GM21528 (cell line): ENCODE data around the gene HEG1.

ENCODE experiments used
- ATAC-seq: cut with Tn5 transposase; IDR thresholded peaks from one replicate; pipeline ENCODE4 v1.9.1; 2021; ENCODE audit warnings: mild to moderate bottlenecking, moderate library complexity; ENCODE audit not compliant: unreplicated experiment, low FRiP score

The HEG1 gene

DNA sequence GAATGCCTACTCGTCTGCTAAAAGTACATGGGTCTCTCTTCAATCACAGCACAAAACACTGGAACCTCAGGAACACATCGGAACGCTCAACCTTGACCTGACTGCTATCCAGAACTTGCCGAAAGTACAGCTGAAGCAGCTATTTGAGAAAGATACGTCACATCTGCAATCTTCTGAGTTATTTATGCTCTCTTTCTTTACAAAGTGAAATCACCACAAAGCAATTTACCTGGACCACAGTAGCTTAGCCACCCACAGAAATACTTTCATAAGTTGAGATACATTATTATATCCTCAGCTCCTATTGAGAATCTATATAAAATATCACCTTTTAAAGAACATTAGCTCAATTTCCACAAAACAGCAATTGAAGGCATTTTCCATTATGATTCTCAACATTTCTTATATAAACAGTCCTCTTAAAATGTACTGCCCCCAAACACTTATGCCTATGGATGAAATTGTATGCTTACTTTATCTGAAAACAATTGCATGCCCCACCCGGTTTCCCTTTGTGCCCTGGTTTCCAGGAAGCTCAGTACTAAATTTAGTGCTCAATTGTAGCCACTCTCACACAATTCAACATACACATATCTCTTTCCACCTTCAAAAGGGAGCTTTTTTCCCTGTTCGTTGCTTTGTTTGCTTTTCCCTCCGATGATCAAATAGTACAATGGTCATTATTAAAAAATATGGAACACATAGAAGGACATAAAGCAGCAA lies 31.8 kb downstream of the HEG1 start:
- no peak for ATAC-seq

DNA sequence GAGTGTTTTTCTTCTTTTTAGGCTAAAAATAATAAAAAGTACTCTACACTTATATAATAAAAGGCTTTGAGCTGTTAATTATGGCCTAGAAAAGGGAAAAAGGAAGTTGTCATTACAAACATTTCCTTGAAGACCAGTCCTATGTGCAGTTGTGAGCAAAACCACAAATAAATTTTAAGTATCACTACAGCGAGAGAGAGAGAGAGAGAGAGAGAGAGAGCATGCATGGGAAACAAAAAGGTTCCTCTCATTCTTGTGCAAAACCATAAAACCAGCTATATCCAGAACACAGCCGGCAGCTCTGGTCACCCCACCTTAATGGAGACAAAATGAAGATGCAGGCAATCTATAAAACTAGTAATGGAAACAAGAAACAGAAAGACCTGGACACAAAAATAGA lies 33.6 kb downstream of the HEG1 start:
- no peak for ATAC-seq

DNA sequence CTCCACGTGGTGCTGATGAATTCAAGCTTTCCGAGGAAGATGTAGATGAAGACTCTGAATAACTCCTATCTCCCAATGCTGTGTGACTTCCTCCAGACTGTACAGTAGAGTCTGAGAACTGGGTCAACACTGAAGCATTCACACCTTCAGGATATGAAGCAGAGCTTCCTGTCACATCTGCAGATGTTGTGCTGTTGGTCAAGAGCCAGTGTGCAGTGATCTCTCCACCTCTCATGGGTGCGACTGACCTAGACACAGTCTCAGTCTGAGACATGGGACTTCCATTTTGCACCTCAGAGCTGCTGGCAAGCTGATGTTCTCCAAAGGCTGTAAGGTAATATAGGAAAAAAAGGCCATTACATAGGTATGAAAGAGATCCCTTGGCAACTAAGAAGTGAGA lies 36.5 kb downstream of the HEG1 start:
- ATAC-seq: no peak

DNA sequence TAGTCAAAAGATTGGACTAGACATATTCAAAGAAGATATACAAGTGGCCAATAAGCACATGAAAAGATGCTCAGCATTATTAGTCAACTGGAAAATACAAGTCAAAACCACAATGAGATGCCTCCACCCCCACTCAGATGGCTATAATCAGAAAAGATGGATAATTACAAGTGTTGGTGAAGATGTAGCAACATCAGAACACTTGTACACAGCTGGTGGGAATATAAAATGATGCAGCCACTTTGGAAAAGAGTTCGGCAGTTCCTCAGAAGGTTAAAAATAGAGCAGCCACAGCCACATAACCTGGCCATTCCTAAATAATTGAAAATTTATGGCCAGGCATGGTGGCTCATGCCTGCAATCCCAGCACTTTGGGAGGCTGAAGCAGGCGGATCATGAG lies 38.4 kb downstream of the HEG1 start:
- no peak for ATAC-seq

DNA sequence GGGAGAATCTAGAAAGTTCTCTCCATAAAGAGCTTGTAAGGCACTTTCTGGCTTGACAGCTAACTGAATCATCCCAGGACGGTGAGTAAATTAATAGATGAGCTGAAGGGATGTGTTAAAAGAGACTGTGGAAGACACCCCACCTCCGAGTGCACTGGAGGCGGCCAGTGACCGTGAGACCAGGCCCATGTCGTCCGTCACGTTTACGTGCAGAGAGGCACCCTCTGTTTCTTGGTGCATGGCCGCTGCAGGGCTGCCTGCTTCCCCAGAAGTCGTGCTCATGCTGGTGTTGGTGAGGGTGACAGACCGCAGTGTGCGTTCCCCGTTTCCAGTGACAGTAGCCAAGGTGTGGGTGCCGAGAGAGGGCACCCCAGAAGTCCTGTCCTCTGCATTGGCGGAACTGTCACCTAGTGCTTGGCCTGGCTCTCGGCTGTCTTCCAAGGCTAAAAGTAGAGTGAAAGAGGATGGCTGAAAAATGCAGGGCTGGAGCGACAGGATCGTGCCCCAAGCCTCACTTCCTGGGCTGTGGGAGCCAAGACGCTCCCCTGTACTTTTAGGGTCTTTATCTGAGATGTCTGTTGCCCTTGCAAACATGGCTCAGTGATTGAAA lies 41.1 kb downstream of the HEG1 start:
- ATAC-seq: no peak

DNA sequence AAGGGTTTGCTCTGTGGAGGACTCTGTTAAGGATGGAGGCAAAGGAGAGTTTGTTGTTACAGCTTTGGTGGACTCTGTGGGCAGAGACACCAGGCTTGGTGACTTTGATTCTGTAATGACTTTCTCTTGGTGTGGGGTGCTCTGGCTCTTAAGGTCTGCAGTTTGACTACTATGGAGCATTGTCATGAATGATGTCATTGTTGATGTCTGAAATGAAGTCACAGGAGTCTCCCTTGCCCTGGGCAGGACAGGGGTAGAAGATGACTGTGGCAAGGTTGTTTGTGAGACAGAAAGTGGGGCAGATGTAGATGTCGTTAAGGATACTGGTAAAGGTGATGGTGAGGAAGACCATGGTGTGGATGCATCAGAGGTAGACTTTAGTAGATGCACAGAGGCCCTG lies 42.7 kb downstream of the HEG1 start:
- ATAC-seq: no peak

DNA sequence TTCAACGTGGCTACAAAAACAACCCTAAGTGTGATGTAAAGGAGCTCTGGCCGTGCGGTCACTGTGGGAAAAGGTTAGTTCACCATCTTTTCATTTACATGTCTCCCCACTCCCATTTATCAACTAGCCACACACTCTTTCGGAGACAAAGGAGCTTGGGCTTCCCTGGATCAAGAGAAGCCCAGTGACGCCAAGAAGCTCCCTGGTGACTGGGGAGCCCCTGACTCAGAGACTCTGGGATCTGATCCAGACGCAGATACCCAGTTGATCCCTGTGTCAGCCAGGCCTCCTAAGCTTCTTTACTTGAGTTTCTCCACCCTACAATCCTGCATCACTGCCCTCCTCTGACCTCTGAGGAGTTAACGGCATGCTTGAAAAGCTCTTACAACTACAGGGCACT lies 43.9 kb downstream of the HEG1 start:
- ATAC-seq: no peak

DNA sequence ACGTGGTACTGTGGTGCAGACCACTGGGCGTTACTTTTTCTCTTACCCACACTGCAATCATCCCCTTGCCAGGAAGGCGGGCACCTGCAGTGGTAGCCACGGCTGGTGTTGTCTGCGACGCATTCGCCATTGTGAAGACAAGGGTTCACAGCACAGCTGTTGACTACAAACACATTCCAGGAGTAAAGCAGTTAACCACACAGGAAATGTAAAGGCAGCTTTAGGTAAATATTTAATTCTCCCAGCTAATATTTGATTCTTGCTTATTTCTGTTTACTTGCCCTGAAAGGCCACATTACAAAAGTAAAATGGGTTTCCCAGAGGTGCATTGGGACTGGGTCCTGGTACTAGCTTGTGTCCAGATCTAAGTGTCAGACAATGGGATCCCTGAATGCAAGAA lies 45.4 kb downstream of the HEG1 start:
- no peak for ATAC-seq

DNA sequence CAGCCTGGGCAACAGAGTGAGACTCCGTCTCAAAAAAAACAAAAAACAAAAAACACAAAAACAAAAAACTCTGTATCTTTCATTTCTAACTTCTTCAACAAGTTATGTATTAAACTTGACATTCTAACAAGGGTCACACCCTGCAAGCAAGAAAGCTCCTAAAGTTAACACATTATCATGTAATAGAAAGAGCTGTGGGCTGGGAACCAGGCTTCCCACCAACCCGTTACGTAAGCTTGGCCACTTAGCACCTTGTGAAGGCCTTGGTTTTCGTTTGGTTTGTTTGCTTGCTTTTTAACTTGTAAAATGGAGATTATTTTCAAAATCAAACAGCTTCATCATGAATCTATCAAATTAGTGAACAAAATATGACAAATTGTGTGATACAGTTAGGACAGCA lies 47.0 kb downstream of the HEG1 start:
- no peak for ATAC-seq

DNA sequence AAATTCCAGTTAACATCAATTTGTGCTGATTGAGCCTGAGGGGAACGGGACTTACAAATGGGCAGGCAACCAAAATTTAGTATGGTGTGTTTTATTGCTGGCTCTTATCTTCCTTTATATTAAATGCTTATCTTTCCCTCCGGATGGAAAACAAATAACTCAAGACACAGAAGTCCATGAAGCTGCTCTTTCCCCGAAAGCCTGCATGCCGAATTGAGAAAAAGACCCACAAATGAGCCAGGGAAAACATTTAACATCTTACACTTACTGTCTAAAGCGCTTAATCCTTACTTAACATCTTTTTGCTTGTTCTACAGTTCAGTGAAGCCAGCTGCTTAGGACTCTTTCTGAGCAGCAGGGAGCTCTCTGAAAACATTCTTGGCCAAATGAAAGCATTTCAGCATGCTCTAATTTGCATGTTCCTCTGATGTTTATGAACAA lies 49.5 kb downstream of the HEG1 start:
- no peak for ATAC-seq

DNA sequence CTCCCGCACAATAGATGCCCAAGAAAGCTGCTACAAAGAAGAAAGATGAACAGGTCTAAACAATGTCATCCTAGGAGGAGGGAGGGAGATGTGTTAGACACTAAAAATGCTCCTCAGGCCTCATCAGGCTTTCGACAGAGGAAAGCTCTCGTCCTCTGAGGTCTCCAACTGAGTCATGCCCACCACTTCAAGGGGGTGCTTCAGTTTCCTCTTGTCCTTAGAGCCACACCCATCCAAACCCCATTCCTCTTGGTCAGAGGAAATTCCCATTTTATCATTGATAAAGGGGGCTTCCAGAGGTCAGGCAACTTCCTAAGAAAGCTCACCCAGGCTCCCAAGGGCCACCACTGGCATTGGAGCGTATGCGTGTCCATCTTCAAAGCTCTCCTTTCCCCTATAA lies 50.1 kb downstream of the HEG1 start:
- ATAC-seq: no peak

DNA sequence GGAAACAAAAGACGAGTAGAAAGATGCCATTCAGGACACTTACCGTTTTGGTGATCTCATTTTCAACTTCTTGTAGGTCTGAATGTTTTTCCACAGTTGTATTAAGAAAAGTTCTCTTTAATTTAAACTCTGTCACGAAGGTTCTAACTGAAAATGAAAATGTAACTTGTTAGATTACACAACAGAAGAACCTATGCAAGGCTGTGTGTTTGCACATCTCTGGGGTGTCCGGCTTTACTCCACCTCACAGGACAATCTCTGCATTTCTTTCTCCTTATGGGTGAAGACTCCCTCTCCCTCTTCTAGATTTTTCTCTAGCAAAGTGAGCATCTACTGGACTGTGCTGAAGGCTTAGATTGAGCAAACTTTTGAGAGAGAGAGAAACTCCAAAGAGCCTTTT lies 50.6 kb downstream of the HEG1 start:
- no peak for ATAC-seq

DNA sequence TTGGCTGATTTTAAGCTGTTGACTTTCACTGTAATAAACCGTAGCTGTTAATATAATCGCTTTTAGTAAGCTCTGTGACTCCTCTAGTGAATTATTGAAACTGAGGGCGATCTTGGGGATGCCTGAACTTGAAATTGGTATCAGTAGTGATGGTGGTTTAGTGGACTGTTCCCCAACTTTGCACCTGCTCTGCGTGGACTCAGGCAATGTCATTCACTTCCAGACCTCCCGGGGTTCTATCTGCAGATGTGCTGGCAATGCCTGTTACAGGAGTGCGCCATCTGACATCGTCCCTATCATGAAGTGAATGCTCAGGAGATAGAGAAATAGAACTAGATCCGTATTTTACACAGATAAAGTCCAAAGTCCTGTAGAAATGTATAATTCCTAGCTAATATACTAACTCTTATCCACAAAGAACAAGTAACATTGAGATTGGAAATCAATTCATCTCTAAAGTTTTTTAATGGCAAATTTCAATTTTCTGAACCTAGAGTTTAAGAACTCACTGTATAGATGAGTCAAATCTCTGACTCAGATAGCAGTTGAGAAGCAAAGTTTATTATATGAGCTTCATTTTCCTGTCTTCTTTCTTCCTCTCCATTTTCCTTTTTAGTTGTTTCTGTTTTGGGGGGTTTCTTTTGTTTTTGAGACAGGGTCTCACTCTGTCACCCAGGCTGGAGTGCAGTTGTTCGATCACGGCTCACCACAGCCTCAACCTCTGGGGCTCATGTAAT lies 51.8 kb downstream of the HEG1 start:
- no peak for ATAC-seq

DNA sequence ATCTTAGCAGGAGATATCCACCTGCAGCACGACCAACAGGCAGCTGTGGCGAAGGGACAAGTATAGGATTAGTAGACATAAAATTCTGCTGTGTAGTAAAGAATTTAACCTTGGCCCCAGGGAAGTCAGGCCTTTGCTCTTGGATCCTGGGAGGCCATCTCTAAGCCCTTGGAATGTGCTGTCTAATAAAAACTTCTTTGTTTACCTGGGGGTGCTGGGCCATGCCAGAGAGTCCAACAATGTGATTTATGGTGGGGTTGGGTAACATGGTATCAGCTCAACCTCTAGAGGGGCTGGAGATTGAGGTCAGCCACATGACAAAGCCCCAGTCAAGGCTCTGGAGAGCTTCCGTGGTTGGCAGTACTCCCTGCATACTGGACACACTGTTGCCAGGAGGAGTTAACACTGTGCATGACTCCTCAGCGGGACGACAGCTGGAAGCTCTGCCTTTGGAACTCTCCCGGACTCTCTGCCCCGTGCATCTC lies 52.4 kb downstream of the HEG1 start:
- ATAC-seq: no peak

DNA sequence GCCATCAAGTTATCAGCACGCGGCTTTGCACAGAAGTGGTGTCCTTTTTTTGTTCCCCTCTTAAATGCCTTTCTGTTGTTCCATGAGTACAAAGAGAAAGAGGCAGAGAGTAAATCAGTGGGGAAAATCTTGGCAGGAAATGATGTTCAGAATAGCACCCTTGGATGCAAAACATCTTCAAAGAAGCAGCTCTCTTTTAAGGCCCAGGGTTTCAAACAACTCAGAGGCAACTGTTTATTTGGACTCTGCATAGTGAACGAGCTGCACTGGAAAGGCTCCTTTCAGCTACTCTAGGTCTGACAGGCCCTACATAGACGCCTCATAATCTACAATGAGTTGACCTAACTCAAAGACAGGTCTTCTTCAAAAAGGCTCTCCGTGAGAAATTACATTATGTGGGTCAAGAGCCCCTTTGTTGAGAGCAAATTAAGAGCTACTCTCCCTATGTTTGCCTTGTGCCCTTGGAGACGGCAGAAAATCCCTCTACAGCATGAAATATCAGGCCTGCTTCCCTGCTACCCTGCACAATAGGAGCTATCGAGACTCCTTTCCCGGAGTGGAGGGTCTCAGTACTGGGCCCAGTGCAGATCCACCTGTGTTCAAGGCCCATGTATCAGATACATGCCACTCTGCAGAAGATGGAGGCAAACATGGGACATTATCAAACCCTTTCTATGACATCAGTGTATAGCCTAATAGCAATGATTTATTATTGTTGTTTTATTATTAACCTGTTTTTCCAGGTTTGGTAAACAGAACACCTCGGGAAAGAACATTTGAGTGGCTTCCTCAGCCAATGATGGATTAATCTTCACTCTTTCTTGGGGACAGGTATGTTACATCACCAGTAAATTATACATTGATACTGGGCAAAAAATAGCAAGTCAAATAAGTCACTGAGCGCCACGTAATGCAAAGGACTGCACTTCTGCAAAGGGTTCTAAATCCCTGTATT lies 53.1 kb downstream of the HEG1 start:
- ATAC-seq: no peak

DNA sequence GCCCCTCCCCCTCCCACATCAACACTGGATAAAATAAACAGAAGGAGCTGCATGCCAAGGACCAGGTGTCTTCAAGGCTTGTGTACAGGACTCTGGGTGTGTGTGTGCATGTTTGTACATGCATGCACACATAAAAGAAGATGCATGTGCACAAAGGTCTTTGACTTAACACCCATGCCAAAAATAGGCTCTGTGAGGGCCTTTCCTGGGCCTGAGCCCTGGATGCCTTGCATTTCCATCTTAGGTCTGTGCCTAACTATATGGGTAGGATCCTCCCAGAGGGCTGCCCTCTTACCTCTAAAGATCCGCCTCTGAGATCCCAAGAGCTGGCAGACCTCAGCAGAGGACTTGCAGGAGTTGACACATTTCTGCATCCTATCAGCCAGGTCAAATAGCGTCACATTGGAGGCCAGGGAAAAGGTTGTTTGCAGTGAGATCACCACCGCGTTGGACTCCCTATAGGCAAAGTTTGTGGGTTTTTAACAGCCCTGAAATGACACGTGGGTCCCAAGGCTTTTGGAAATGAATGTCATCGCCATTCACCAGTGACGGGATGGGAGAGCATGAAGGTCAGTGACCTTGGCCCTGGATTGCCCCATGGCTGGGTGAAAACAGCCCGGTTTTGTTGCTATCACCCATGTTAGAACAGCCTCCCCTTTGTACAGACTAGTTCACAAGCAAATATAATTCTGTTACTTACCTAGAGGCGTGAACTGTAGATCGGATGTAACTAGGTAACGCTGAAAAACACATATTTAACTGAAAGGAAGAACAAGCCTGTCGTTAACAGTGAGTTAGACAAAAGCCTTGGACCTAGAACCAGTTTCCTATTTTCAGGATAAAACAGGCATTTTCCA lies 54.0 kb downstream of the HEG1 start:
- ATAC-seq: no peak

DNA sequence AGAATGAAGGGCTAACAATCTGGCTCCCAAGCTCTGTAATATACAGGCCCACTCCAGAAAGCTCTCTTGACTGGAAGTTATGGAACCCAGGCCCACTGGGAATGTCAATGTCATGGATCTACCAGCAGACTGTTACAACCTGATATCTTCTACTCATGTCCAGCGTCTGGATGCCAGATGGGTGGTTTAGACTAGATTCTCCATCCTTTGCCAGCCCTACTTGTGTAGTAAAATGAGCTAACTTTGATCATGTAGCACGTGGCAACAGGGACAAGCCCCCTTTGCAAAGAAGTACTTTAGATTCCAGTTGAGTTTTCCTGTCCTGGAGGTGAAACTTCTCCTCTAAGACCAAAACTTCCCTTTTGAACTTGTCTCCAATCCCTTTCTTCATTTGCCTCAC lies 55.1 kb downstream of the HEG1 start:
- no peak for ATAC-seq

DNA sequence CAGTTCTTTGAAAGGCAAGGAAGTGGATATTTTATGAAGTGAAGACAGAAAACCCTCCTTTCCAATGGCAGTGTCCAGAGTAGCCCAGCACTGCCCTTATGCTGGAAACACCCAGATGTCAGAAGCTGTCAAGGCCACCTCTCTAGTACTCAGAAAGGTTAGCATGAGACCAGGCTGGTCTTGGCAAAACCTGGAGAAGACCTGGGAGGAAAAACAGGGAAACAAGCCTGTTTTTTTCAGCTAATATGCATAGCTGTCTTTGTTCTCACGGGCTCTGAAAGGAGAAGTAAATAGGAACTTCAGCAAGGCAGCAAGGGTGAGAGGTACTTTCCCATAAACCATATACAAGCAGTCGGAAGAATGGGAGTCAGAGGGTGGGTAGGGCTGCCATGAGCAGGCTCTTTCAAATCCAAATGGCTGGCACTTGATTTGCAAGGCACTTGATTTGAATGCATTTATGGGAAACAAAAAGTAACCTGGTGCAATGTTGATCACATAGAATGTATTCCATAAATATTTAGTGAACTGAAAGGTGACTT lies 55.8 kb downstream of the HEG1 start:
- ATAC-seq: no peak

DNA sequence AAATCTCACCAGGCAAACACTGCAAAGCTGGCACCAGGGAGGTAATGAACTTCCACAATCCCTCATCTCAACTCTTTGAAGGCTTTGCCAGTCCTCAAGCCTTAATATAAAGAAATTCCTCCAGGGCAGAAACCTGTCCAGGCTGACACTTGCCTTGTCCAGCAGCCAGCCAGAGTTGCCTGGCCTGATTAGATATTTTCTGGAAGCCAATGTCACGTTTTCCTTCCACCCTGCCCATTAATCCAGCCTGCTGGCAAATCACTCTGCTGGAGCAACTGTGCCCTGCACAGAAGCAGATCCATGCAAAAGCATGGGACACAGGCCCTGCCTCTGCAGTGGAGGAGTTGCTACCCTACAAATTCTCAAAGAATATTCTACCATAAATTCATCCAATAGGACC lies 56.5 kb downstream of the HEG1 start:
- ATAC-seq: no peak
